Tibial nerve (tissue), 4 donors: ENCODE results near the gene FHOD1. TPM values are rescaled to one million over a fixed set of nuclear protein-coding genes. Genes with fewer than 3 reads are reported as not detected.

Experiments used
- DNase-seq, 2 donors: peaks; one replicate each; pipeline ENCODE4 v3.0.0-alpha.2; 2019; ENCODE audit warnings: low spot score in 2 of 2
- H3K27ac ChIP-seq, 4 donors: fragments of 200-600 bp; sonication (generic) in 3 of 4; one replicate each; pipeline ENCODE4 v1.5.1; 2017 to 2019; ENCODE audit warnings: mild to moderate bottlenecking in 1 of 4
- H3K27me3 ChIP-seq, 2 donors: fragments of 200-600 bp; sonication (generic) in 1 of 2; one replicate each; pipeline versions ENCODE4 v1.5.1 to v1.6.0; 2017 to 2019
- H3K36me3 ChIP-seq, 3 donors: fragments of 200-600 bp; sonication (generic); one replicate each; pipeline ENCODE4 v1.5.1; 2018 to 2019
- H3K4me1 ChIP-seq, 4 donors: fragments of 200-600 bp; sonication (generic) in 3 of 4; one replicate each; pipeline ENCODE4 v1.5.1; 2017 to 2019
- H3K4me3 ChIP-seq, 4 donors: fragments of 200-600 bp; sonication (generic) in 3 of 4; one replicate each; pipeline ENCODE4 v1.5.1; 2017 to 2019; ENCODE audit warnings: mild to moderate bottlenecking in 1 of 4, moderate library complexity in 1 of 4
- H3K9me3 ChIP-seq, 4 donors: fragments of 200-600 bp; sonication (generic) in 3 of 4; one replicate each; pipeline ENCODE4 v1.5.1; 2017 to 2019
- EP300 ChIP-seq, 2 donors: sonication (generic); formaldehyde crosslinking; IDR thresholded peaks; one replicate each; pipeline ENCODE4 v1.6.1; 2017; ENCODE audit warnings: antibody characterized with exemption in 2 of 2, mild to moderate bottlenecking in 1 of 2
- POLR2A ChIP-seq, 2 donors: fragments of 450-650 bp; IDR thresholded peaks; one replicate each; pipeline ENCODE4 v1.6.1; 2017; ENCODE audit warnings: antibody characterized with exemption in 2 of 2, mild to moderate bottlenecking in 2 of 2, moderate library complexity in 2 of 2
- WGBS, 2 donors: methylation state at CpG; one replicate each; pipeline ENCODE4 v1.1.5; 2018; 5-methylcytosine and 5-hydroxymethylcytosine counted together
- total RNA-seq, 4 donors: library from RNA; depleted of rRNA; stranded (reverse); fragments of >200 nt; gene quantifications; one replicate each; pipeline ENCODE4 v1.1.0, GENCODE V29; 2016
- TF ChIP-seq, protein P1 (sequence below), 5 experiments: fragments of 200-600 bp in 3 of 5; fragments of 450-650 bp in 2 of 5; sonication (generic) in 3 of 5; IDR thresholded peaks; one replicate each; pipeline ENCODE4 v1.5.1; 2016 to 2019; ENCODE audit warnings: antibody characterized with exemption in 5 of 5, mild to moderate bottlenecking in 3 of 5, moderate library complexity in 2 of 5

FHOD1 gene
- 10 to 100 TPM; 17.3 to 45.3 (median 25.5) TPM for total RNA-seq

DNA sequence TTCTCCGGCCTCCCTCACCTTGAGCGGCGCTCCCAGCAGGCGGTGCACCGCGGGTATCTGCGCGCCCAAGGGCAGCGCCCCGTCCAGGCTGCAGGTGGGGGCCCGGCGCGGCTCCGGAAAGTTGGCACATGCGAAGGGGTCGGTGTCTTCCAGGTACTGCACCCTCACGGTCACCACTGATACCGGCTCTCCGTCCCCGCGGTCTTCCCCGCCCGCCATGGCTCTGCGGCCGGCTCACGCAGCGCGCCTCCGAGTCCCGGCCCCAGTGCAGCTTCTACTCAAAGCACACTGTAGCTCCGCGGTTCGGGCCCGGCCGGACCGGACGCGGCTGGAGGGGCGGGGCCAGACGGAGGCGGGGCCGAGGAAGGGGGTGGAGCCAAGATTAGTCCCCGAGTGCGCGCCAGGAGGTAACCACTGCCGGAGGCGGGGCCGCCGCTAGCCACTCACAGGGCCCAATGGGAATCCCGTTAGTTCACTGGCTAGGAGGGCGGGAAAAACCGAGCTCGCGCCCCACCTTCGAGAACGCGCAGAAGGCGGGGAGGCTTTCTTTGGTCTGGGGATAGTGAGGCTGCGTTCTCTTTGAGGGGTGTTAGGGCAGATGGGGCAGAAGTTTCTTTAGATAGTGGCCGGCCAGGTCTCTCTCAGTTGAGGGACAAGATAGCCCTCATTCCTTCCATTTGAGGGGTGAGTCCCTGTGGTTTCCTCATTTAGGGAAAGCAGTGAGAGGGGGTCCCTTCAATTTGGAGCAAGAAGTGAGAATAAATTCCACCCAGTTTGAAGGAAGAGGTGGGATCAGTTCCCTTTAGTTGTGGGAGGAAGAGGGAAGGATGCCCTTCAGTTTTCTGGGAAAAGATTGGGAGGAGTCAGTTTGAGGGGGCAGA is at the start of gene FHOD1:
TSS of gene FHOD1 (minus strand) at position 290 of the 881 bp plus-strand sequence. CDS start at position 219, 71 bp downstream.
- H3K27ac ChIP-seq, result peak within 1 kb of the TSS; percentile 60 to 95 (median 80)
- peak; percentile 63 to 85 for TF ChIP-seq POLR2A (IDR thresholded peaks at IDR 0.05)
- TF ChIP-seq, protein P1, sequence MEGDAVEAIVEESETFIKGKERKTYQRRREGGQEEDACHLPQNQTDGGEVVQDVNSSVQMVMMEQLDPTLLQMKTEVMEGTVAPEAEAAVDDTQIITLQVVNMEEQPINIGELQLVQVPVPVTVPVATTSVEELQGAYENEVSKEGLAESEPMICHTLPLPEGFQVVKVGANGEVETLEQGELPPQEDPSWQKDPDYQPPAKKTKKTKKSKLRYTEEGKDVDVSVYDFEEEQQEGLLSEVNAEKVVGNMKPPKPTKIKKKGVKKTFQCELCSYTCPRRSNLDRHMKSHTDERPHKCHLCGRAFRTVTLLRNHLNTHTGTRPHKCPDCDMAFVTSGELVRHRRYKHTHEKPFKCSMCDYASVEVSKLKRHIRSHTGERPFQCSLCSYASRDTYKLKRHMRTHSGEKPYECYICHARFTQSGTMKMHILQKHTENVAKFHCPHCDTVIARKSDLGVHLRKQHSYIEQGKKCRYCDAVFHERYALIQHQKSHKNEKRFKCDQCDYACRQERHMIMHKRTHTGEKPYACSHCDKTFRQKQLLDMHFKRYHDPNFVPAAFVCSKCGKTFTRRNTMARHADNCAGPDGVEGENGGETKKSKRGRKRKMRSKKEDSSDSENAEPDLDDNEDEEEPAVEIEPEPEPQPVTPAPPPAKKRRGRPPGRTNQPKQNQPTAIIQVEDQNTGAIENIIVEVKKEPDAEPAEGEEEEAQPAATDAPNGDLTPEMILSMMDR (IDR thresholded peaks at IDR 0.05), result peak in 2 of 5 experiments; percentile 28 to 31
- peak; percentile 72 to 76 for TF ChIP-seq EP300 (IDR thresholded peaks at IDR 0.05)
- H3K9me3 ChIP-seq, result no peaks in the 10 kb centered on the region

DNA sequence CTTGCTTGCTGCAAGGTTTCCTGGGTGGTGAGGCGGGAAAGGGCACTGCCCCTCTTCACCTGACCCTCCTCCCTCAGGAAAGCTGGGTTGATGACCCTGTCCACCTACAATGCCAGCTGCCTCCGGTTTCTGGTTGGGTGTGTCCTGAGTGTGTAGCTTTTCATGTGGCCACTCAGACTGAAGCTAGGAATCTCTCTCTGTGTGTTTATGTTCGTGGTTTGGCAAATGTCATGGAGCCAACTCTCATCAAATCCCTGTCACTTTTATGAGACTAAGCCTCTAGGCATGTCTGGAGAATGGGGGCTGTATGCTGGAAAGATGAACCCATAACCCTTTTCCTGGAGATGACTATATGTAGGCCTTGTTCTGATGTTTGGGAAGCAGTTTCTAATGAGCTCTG is 49.1 kb upstream of the FHOD1 start:
- DNase-seq, result no peak
- H3K4me3 ChIP-seq, result no peak overlapping the region
- H3K4me1 ChIP-seq, result peaks cover 0 to 22% (median 0%) of the 10 kb centered on the region in 4 donors
- TF ChIP-seq EP300 (IDR thresholded peaks at IDR 0.05) (no peak), POLR2A (IDR thresholded peaks at IDR 0.05) (no peak)
- TF ChIP-seq, protein P1 (IDR thresholded peaks at IDR 0.05), result no peak
- no peaks in the 10 kb centered on the region for H3K36me3 ChIP-seq
- no peak overlapping the region for H3K27ac ChIP-seq
- H3K27me3 ChIP-seq, result no peaks in the 10 kb centered on the region
- 44 to 50% methylated on average over 2 to 3 of the region's 3 CpGs for WGBS, 2 donors
- no peaks in the 10 kb centered on the region for H3K9me3 ChIP-seq

More for the DNA sequence above, at the start of gene FHOD1:
- peak; percentile 98 for DNase-seq
- H3K4me1 ChIP-seq, result peaks cover 0 to 56% (median 34%) of the 10 kb centered on the region in 4 donors
- peak within 1 kb of the TSS; percentile 56 to 71 (median 64) for H3K4me3 ChIP-seq
- H3K36me3 ChIP-seq, result no peaks in the 10 kb centered on the region
- peaks cover 0 to 9% of the 10 kb centered on the region in 2 donors for H3K27me3 ChIP-seq
- WGBS, 2 donors, result 0 to 2% methylated on average over 33 to 54 of the region's 60 CpGs

DNA sequence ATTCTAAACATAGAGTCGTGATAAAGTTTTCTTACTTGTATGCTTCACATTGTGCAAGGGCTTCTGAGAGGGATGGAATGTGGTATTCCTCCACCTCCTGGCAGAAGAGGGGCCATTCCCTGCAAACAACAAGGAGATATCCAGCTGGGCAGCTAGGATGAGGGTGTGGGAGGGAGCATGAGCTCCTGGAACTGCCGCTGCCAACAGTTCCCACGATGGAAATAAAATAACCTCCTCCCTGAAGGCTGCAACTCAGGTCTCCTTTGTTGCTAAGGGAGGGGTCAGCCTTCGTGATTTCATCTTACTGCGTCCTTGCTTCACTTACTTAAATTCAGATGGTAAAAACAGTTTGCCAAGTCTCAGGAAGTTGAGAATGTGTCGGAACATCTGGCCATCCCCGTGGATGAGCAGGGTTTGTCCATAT is 47.7 kb upstream of the FHOD1 start:
- peaks cover 0 to 11% (median 0%) of the 10 kb centered on the region in 4 donors for H3K4me1 ChIP-seq
- WGBS, 2 donors, result 49 to 52% methylated on average over 7 of the region's 7 CpGs
- no peaks in the 10 kb centered on the region for H3K27me3 ChIP-seq
- TF ChIP-seq, protein P1 (IDR thresholded peaks at IDR 0.05), result no peak
- no peak for TF ChIP-seq POLR2A (IDR thresholded peaks at IDR 0.05)
- TF ChIP-seq EP300 (IDR thresholded peaks at IDR 0.05), result no peak
- H3K4me3 ChIP-seq, result no peak overlapping the region
- no peaks in the 10 kb centered on the region for H3K9me3 ChIP-seq
- DNase-seq, result no peak
- H3K27ac ChIP-seq, result peak overlapping the region in 1 of 4 donors; percentile 15
- no peaks in the 10 kb centered on the region for H3K36me3 ChIP-seq

DNA sequence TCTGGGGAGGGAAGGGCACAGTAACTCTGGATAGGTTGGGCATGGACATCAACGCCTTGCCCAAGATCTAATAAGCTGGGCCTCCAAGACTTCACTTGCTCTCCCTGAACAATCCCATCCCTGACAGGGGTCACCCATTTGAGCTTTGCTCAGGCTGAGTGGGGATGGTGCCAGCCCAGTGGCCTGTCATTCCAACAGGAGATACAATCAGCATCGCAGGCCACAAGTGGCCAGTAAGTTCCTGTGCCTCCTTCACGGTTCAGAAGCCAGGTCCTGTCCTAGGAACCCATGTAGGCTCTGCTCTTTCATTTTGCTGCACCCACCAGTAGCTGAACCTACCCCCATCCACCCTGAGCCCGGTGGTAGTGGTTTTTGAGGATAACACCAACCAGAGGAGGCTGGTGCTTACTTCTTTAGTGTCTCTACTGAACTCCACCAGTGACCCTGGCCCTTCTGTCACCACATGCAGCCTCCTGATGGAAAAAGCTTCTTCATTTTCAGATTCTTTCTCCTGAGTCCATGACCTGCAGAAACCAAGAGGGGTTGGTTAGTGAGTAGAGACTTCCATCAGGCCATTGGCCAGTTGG is 47.0 kb upstream of the FHOD1 start:
- 86 to 95% methylated on average over 3 of the region's 4 CpGs for WGBS, 2 donors
- DNase-seq, result no peak

More for the DNA sequence above, 47.0 kb upstream of the FHOD1 start:
- H3K27ac ChIP-seq, result peak overlapping the region in 1 of 4 donors; percentile 15
- H3K36me3 ChIP-seq, result peaks cover 0 to 4% (median 0%) of the 10 kb centered on the region in 3 donors
- peaks cover 0 to 11% (median 0%) of the 10 kb centered on the region in 4 donors for H3K4me1 ChIP-seq
- H3K27me3 ChIP-seq, result no peaks in the 10 kb centered on the region
- H3K9me3 ChIP-seq, result no peaks in the 10 kb centered on the region
- H3K4me3 ChIP-seq, result no peak overlapping the region
- TF ChIP-seq EP300 (IDR thresholded peaks at IDR 0.05) (no peak), POLR2A (IDR thresholded peaks at IDR 0.05) (no peak)
- TF ChIP-seq, protein P1 (IDR thresholded peaks at IDR 0.05), result no peak
